K562 (cell line): ENCODE results near the gene NR2F6. TPM values are rescaled to one million over a fixed set of nuclear protein-coding genes. Genes with fewer than 3 reads are reported as not detected.

ENCODE experiments used
- polyA plus RNA-seq, 8 experiments: library from polyadenylated mRNA; depleted of rRNA in 4 of 8; stranded (reverse) in 5 of 8; unstranded in 3 of 8; fragments of >200 nt; fragmentation: Nextera tagmentation in 2 of 8; fragmentation: Illumina TruSeq in 1 of 8; extraction: Ambion mirVana in 2 of 8; extraction: Trizol in 1 of 8; gene quantifications; 2 replicates each; pipeline versions ENCODE4 v1.2.1 to v1.2.3, GENCODE V29; 2011 to 2014; ENCODE audit warnings: inconsistent platforms in 1 of 8, missing spikeins in 1 of 8
- total RNA-seq, 7 experiments: library from RNA; depleted of rRNA in 6 of 7; stranded (reverse); fragments of >200 nt in 6 of 7; fragmentation: Illumina TruSeq in 2 of 7; extraction: Trizol in 2 of 7; gene quantifications; 2 replicates each; pipeline versions ENCODE4 v1.2.1 to v1.2.3, GENCODE V29; 2011 to 2021; ENCODE audit warnings: low replicate concordance in 1 of 7
- TF ChIP-seq, protein P1 (sequence below): fragments of 200-600 bp; sonication (generic); IDR thresholded peaks from one replicate; pipeline ENCODE4 v1.6.1; 2012; ENCODE audit warnings: mild to moderate bottlenecking, low read depth, low read length, inconsistent platforms
- TF ChIP-seq, protein P2 (sequence below), 2 experiments: fragments of 200-800 bp in 1 of 2; sonication (Bioruptor generic) in 1 of 2; sonication (generic) in 1 of 2; formaldehyde crosslinking in 1 of 2; IDR thresholded peaks in 1 of 2; conservative IDR thresholded peaks in 1 of 2; 2 replicates each; pipeline versions ENCODE4 v1.5.0 to v1.6.1; 2016 to 2020; ENCODE audit warnings: missing compliant biosample characterization in 1 of 2, missing genetic modification characterization in 1 of 2, missing genetic modification reagents in 1 of 2

The NR2F6 gene
- total and polyA plus RNA-seq, 9 of the 15 experiments (the other 6 are each of a cell fraction or from before 2014, with no cell fraction given), result 0.76 to 97.5 (median 18.8) TPM

DNA sequence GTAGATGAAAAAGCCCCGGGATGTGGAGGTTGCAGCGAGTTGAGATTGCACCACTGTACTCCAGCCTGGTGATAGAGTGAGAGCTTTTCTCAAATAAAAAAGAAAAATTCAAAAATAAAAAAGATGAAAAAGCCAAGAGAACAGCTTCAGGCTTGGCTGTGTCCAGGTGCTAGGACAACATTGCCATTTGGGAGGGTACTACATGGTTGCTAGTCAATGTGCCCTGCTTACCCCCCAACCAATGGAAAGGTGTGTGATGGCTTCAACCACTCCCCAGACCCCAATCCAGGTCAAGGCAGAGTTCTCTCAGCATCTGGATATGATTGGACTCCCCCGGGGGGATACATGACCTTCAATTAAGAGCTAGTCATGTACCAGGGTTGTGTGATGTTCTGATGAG, 33.7 kb upstream of the NR2F6 start (continued):
- TF ChIP-seq, protein P1, sequence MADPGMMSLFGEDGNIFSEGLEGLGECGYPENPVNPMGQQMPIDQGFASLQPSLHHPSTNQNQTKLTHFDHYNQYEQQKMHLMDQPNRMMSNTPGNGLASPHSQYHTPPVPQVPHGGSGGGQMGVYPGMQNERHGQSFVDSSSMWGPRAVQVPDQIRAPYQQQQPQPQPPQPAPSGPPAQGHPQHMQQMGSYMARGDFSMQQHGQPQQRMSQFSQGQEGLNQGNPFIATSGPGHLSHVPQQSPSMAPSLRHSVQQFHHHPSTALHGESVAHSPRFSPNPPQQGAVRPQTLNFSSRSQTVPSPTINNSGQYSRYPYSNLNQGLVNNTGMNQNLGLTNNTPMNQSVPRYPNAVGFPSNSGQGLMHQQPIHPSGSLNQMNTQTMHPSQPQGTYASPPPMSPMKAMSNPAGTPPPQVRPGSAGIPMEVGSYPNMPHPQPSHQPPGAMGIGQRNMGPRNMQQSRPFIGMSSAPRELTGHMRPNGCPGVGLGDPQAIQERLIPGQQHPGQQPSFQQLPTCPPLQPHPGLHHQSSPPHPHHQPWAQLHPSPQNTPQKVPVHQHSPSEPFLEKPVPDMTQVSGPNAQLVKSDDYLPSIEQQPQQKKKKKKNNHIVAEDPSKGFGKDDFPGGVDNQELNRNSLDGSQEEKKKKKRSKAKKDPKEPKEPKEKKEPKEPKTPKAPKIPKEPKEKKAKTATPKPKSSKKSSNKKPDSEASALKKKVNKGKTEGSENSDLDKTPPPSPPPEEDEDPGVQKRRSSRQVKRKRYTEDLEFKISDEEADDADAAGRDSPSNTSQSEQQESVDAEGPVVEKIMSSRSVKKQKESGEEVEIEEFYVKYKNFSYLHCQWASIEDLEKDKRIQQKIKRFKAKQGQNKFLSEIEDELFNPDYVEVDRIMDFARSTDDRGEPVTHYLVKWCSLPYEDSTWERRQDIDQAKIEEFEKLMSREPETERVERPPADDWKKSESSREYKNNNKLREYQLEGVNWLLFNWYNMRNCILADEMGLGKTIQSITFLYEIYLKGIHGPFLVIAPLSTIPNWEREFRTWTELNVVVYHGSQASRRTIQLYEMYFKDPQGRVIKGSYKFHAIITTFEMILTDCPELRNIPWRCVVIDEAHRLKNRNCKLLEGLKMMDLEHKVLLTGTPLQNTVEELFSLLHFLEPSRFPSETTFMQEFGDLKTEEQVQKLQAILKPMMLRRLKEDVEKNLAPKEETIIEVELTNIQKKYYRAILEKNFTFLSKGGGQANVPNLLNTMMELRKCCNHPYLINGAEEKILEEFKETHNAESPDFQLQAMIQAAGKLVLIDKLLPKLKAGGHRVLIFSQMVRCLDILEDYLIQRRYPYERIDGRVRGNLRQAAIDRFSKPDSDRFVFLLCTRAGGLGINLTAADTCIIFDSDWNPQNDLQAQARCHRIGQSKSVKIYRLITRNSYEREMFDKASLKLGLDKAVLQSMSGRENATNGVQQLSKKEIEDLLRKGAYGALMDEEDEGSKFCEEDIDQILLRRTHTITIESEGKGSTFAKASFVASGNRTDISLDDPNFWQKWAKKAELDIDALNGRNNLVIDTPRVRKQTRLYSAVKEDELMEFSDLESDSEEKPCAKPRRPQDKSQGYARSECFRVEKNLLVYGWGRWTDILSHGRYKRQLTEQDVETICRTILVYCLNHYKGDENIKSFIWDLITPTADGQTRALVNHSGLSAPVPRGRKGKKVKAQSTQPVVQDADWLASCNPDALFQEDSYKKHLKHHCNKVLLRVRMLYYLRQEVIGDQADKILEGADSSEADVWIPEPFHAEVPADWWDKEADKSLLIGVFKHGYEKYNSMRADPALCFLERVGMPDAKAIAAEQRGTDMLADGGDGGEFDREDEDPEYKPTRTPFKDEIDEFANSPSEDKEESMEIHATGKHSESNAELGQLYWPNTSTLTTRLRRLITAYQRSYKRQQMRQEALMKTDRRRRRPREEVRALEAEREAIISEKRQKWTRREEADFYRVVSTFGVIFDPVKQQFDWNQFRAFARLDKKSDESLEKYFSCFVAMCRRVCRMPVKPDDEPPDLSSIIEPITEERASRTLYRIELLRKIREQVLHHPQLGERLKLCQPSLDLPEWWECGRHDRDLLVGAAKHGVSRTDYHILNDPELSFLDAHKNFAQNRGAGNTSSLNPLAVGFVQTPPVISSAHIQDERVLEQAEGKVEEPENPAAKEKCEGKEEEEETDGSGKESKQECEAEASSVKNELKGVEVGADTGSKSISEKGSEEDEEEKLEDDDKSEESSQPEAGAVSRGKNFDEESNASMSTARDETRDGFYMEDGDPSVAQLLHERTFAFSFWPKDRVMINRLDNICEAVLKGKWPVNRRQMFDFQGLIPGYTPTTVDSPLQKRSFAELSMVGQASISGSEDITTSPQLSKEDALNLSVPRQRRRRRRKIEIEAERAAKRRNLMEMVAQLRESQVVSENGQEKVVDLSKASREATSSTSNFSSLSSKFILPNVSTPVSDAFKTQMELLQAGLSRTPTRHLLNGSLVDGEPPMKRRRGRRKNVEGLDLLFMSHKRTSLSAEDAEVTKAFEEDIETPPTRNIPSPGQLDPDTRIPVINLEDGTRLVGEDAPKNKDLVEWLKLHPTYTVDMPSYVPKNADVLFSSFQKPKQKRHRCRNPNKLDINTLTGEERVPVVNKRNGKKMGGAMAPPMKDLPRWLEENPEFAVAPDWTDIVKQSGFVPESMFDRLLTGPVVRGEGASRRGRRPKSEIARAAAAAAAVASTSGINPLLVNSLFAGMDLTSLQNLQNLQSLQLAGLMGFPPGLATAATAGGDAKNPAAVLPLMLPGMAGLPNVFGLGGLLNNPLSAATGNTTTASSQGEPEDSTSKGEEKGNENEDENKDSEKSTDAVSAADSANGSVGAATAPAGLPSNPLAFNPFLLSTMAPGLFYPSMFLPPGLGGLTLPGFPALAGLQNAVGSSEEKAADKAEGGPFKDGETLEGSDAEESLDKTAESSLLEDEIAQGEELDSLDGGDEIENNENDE, result no peak
- TF ChIP-seq, protein P2, sequence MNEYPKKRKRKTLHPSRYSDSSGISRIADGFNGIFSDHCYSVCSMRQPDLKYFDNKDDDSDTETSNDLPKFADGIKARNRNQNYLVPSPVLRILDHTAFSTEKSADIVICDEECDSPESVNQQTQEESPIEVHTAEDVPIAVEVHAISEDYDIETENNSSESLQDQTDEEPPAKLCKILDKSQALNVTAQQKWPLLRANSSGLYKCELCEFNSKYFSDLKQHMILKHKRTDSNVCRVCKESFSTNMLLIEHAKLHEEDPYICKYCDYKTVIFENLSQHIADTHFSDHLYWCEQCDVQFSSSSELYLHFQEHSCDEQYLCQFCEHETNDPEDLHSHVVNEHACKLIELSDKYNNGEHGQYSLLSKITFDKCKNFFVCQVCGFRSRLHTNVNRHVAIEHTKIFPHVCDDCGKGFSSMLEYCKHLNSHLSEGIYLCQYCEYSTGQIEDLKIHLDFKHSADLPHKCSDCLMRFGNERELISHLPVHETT (CRISPR knock-in tag; conservative IDR thresholded peaks at IDR 0.05 in 1 of 2, IDR thresholded peaks at IDR 0.05 in 1 of 2), result no peak
